GM04504 (cell line): Measurements from ENCODE around the gene RAB3GAP1.
"Not testable (repeated sequence)": the region's sequence is repeated elsewhere in the genome, so short reads cannot be mapped to it uniquely, and the experiment has no call there.

ENCODE experiments used
- DNase-seq: peaks from one replicate; pipeline ENCODE4 v3.0.0-alpha.2; 2012; ENCODE audit warnings: low read depth

RAB3GAP1 gene

DNA sequence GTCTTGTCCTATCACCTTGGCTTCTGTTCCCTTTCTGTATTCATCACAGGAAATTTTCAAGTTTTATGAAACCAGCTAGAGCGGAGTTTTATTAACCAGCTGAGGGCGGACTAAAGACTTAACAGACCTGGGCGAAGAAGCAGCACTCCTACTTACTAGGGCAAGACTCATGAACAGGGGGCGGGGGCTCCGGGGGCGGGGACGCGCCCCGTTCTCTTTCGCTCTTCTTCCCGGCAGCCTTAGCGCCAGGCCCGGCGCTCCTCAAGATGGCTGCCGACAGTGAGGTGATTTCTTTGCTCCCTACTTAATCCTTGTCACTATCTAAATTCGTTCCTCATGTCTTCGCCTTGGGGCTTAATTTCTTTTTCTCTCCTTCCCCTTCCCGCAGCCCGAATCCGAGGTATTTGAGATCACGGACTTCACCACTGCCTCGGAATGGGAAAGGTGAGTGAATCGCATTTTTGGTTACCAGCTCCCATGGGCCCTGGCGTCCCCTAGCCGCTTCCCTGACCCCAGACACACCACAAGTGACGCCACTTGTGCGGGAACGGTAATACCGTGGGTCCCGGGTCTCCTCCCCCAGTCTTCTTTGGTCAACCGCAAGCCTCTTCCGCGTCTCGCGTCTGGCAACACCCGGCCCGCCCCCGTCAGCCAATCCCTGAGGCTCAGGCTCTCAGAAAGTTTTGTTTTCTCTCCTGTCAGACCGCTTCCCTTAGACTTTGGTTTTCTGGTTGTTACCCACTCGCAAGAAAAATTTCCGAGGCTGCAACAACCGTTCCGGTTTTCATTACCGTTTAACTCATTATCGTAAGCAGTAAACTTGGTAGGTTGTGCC lies at the start of gene RAB3GAP1:
RAB3GAP1 (plus strand) TSS at position 251 of the 835 bp plus-strand sequence; CDS start at position 267, 16 bp downstream.
- DNase-seq, result peak; percentile 57

DNA sequence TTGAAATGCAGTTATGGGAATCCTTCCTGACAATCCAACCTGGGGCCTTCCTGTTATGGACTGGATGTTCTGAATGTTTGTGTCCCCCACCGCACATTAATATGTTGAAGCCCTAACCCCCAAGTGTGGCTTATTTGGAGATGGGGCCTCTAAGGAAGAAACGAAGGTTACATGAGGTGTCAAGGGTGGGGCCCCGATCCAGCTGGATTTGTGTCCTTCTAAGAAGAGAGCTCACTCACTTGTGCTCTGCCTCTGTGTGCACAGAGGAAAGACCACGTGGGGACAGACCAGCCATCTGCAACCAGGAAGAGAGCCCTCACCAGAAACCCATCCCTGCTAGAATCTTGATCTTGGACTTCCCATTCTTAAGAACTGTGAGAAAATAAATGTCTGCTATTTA lies 49.3 kb upstream of the RAB3GAP1 start:
- no peak for DNase-seq

DNA sequence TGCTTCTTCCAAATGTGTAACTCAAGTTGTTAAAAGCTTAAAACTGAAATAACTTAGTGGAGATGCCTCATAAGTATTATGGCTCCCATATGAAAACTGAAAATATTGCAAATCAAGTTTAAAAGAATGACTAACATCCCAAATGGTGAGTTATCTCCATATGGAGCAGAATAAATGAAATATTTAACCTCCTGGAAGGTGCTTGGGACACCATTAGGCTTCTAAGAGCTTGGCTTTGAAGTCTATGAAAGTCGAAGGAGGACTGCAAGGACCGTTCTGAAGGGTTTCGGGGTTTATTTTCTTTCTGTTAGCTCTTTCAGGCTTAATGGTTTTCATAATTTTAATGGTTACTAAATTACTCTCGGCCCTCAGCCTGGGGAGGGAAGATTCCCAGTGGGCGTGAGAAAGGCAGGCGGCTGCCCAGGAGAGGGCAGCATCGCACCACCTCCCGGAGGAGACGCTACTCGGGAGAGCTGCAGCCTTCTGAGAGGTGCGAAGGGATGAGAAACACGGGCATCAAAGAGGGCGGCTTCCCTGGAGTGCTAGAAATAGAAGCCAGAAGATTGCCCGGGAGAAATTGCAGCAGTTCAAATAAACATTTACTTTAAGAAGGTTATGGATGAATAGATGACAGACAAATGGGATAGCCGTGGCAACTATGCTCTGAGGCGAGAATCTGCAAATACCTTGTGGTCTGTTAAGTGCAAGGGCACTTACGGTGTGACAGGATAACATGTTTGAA lies 47.9 kb upstream of the RAB3GAP1 start:
- peak; percentile 24 for DNase-seq

DNA sequence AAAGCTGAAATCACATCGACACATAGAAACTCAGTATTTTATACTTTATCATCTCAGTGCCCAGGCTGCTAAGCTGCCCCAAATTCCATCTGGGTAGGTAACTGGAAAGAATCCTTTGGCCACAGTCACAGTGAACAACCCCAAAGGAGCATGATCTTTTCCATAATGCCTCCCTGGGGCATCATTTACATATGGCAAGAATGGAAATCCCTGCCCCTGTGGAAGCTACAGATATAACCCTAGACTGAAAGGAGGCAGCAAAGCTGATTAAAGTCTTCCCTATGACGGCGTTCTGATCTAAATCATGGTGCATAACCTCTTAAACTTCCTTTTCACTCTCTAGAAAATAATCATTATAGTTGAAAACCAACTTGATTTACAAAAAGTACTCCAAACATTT lies 46.3 kb upstream of the RAB3GAP1 start:
- DNase-seq, result no peak

DNA sequence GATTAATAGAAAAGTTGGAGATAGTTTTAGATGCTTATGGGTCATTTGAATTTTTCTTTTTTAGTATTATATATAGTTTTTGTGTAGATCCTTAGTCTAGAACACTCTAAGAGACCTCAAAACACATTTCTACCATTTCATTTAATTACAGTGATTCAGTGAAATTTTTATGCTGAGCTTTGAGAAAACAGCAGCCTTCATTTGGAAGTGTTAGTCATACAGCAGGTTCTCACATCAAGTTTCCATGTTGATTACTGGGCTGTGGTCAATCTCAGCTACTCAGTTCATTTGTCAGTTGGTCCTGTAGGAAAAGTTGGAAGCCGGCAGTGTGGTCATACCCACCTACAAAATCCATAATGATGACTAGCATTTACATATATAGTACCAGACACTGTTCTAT lies 42.8 kb upstream of the RAB3GAP1 start:
- no peak for DNase-seq

DNA sequence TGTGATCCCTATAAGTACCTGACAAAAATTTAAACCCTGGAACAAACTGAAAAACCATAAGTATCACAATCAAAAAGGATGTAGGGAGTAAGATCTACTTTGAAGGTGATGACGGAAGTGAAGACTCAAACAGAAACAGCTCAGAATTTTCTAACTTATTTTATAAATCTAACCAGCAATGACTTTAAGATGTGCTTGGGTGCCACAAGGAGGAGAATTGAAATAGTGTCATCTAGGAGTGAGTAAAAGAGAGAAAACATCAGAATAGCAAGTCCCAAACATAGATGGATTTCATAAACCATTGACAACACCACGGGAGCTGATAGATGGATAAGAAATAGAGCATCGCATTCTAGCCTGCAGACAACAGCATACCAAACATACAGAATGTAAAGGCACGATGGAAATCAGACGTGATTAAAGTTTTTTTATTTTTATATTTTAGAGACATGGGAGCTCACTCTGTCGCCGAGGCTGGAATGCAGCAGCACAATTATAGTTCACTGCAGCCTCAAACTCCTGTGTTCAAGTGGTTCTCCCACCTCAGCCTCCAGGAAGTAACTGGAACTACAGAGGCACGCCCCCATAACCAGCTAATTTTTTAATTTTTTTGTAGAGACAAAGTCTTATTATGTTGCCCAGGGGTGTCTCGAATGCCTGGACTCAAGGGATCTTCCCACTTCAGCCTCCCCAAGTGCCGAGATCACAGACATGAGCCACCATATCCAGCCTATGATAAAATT lies 41.7 kb upstream of the RAB3GAP1 start:
- DNase-seq, result no peak

DNA sequence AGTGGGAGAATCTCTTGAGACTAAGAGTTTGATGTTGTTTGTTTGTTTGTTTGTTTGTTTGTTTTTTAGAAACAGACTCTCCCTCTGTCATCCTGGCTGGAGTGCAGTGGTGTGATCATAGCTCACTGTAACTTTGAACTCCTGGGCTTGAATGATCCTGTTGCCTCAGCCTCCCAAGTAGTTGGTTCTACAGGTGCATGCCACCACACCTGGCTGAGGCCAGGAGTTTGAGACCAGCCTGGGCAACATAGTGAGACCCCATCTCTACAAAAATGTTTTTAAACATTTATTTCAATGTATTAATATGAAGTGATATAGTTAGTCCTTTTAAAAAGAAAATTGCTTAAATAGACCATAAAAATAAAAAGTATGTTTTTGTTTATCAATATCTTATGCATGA lies 40.5 kb upstream of the RAB3GAP1 start:
- DNase-seq, result no peak

DNA sequence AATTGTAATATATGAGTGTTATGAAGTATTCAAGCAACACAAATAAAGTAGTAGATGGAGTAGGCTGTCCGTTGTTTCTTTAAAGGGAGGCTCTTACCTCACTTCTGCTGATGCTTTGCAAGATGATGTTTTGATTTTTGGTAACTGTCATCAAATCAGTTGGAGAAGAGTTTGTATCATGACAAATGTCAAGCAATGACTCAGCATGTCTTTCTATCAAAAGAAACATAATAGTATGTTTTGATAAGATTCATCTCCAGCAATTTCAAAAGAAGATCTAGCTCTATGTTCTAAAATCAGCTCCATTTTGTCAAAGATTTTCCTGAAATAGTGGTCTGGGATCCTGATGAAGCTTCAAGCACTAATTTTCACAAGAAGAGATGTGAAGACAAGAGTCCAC lies 30.5 kb upstream of the RAB3GAP1 start:
- no peak for DNase-seq

DNA sequence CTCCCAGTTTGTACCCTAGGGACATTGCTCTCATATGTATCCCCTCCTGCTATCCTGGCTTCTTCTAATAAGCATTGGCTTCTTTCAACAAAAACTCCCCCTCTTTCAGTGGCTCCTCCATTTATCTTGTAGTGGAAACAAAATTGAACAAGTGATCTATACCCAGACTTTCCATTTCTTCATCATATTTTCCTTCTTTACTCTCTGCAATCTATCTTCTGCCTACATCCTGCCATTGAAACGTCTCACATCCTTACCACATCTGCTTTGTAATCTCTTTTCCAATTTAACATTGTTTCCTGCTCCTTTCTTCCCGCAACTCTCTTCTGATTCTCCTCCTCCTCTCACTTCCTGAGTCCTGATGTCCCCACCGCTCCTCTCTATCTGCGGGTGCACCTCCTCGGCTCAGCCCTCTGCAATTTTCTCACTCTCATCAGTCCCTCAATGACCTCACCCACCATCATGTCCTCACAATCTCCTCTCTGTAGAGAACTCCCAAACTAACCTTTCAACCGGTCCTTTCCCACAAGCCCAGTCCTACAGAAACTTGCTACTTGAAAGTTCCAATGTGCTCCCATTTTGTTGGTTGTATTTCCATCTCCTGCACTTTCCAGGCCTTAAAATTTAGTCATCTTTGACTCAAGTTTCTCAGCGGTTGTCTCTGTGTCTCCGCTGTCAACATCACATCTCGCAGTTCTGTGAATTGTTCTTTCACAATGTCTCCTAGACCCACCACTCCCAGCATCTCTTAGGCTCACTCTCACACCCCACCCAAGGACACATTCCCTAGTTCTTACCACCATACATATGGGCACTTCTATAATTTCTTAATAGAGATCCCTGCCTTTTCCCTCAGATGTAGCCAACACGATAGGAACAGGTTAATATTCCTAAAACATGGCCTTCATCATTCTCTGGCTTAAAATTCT lies 28.9 kb upstream of the RAB3GAP1 start:
- no peak for DNase-seq

DNA sequence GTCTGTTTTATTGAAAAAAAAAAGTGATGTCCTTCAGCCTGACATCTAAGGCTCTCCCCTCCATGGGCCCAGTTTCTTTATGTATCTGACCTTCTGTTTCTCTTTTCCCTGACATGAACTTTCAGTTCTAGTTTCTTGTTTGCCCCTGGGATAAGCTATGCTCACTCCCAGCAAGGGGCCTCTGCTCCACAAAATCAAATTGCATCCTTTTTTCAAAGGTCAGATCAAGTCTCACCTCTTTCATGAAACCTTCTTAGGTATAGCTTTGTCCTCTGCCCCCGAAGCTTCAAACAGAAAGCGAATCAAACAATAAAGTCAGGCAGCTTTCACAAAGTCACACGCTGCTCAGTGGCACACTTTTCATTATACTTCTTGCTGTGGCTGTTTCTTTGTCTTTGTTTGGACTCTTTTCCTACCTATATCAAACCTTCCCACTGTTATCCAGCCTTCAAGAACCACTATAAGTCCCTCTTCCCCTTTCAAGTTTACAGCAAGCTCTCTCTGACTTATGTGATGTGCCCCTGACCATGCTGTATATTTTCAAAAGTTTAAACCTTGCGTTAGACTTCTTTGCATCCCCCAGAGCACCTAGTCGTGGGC lies 28.1 kb upstream of the RAB3GAP1 start:
- DNase-seq, result no peak

DNA sequence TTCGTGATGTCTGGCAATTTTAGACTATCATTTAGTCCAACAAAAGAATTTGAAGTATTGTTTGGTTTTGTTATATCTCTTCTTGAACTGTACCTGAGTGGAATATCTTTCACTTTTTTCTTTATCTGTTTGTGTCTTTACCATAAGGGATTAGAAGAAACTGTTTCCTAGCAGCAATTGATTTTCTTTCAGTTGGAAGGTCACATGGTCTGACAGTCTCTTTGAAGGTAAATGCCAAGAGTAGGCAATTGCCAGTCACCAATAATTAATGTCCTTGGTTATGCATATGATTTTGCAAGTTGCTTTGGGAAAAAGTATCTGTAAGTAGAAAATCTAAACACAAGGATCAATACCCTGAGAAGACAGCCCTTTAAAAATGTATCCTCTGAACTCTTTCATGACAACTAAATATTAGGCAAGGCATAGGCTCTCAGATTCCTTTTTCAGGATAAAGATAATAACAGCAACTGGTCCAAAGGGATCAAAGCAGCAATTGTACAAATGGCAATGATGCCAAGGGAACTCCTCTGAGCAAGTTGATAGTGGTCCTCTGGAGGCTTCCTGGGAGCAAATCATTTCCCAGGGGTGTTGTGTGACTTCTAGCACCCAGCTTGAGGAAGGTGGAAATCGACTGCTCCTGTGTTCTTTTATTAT lies 22.5 kb upstream of the RAB3GAP1 start:
- DNase-seq, result no peak

DNA sequence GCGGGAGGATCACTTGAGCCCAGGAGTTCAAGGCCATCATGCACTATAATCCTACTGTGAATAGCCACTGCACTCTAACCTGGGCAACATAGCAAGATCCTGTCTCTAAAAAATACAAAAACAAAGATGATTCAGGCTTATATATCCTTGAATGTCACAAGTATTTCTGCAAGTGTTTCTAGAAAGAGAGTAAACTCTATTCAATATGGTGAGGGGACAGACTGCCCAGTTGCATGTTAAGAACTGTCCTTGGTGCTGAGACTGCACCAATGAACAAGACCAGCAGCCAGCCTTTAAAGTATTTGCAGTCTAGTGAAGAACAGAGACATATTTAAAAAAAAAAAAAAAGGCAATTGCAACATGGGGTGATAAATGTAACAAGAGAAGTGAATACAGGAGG lies 21.3 kb upstream of the RAB3GAP1 start:
- DNase-seq, result no peak

DNA sequence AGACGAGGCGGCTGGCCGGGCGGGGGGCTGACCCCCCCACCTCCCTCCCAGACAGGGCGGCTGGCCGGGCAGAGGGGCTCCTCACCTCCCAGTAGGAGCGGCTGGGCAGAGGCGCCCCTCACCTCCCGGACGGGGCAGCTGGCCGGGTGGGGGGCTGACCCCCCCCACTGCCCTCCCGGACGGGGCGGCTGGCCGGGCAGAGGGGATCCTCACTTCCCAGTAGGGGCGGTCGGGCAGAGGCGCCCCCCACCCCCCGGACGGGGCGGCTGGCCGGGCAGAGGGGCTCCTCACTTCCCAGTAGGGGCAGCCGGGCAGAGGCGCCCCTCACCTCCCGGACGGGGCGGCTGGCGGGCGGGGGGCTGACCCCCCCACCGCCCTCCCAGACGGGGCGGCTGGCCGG lies 18.9 kb upstream of the RAB3GAP1 start:
- not testable (repeated sequence) for DNase-seq

DNA sequence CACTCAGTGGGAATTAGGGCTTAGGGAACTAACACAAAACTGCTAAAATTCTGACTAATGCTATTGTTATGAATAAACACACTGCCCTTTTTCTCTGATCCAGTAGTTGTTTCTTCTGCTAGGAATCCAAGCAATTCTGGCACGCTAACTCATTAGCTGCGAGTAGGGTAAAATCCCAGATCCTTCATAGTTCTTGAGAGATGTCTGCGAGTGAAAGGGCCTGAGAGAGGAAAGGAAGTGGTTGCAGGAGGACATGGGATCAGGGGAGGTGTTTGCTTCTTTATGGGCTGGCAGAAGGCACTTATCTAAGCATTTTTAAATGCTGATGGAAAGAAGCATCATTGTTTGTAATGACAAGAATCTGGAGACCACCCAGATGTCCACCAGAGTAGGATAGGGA lies 14.3 kb upstream of the RAB3GAP1 start:
- no peak for DNase-seq

DNA sequence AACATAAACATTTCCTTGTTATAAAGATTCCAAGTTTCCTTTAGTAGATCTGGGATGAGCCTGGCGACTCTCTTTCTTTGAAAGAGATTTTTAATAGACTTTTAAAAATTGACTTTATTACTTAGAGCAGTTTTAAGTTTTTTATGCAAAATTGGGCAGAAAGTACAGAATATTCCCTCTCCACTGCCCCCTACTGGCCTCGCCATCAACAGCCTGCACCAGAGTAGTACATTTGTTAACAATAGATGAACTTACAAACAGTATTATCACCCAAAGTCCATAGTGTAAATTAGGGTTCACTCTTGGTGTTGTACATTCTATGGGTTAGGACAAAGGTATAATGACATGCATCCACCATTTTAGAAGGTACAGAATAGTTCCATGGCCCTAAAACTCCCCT lies 8.7 kb upstream of the RAB3GAP1 start:
- DNase-seq, result no peak

DNA sequence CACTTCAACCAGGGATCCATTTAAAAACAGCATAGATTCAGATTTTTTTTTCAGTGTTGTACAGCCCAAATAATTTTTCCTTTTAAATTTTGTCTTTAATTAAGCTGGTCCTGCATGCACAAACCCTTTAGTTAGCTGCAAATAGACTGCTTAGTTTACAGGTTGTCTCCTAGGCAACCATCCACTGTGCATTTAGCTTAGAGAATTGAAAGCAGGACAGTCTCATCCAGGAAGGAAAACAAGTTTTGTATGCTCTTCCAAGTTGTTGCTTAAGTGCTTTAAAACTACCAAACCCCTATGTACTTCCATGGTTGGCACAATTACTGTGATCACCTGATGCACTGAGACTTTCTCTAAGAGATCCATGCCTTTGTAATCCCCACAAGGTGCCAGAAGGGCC lies 4.8 kb upstream of the RAB3GAP1 start, which contains the start of gene MAP3K19:
MAP3K19 (minus strand) TSS at position 148 of the 400 bp plus-strand sequence. CDS start 22,800 bp downstream, outside the sequence.
- no peak for DNase-seq

DNA sequence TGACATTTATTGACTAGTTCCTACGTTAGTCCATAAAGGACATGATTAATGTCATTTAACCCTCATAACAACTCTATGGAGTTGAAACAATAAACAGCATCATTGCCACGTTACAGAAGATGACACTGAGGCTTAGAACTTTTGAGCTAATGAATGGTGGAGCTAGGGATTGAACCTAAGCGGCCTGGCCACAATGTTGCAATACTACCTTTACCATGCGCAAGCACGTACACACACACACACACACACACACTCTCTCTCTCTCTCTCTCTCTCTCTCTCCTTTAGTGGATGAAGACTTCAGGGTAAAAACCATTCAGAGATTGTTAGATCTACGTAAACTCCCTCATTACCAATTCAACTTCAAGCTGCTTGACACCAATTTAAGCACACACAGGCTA lies 4.0 kb upstream of the RAB3GAP1 start:
- DNase-seq, result no peak

DNA sequence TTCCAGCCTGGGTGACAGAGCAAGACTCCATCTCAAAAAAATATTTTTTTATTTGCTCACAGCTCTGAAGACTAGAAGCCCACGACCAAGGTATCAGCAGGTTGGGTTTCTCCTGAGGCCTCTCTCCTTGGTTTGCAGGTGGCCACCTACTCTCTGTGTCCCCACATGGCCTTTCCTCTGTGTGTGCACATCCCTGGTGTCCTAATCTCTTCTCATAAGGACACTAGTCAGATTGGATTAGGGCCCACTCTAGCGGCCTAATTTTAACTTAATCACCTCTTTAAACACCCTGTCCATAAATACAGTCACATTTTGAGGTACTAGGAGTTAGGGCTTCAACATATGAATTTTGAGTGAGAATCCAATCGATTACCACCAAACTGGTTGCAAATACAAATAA lies 2.0 kb upstream of the RAB3GAP1 start:
- no peak for DNase-seq

DNA sequence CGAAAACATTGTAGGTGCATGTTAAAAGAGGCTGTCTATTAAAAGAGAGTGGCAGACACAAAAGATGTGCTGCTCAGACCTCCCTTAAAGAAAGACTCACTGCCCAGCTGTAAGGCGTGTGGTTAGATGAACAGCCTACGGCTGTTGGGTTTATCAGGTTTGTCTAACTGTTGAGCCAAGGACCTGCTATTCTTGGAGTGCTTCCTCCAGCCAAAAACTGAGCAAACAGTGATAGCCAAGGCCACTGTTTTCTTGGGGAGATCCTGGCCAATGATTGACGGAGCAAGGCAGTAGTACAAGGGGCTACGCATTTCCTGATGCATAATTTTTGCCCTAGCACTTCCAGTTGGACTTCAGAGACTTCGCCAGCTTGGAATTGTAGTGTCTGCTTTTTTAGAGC lies 1.4 kb upstream of the RAB3GAP1 start:
- no peak for DNase-seq

DNA sequence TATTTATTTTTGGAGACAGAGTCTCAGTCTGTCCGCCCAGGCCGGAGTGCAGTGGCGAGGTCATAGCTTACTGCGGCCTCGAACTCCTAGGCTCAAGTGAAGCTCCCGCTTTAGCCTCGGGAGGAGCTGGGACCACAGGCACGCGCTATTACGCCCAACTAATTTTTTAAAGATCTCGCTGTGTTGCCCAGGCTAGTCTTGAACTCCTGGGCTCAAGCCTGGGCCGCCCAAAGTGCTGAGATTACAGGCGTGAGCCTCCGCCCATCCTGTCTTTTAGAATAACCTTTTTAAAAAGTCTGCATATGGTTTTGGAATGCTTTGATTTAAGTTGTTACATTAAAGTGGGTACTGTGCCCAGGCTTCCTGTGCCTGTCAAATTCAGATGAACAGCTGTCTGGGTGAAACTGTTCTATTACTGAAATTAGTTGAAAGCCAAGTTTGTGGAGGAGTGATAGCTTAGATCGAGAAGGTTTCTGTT lies 944 bp downstream of the RAB3GAP1 start:
- DNase-seq, result no peak
